Measurements from ENCODE around the gene NUCB1.
"Not testable (repeated sequence)": the region's sequence is repeated elsewhere in the genome, so short reads cannot be mapped to it uniquely, and the experiment has no call there.

Gene NUCB1

DNA sequence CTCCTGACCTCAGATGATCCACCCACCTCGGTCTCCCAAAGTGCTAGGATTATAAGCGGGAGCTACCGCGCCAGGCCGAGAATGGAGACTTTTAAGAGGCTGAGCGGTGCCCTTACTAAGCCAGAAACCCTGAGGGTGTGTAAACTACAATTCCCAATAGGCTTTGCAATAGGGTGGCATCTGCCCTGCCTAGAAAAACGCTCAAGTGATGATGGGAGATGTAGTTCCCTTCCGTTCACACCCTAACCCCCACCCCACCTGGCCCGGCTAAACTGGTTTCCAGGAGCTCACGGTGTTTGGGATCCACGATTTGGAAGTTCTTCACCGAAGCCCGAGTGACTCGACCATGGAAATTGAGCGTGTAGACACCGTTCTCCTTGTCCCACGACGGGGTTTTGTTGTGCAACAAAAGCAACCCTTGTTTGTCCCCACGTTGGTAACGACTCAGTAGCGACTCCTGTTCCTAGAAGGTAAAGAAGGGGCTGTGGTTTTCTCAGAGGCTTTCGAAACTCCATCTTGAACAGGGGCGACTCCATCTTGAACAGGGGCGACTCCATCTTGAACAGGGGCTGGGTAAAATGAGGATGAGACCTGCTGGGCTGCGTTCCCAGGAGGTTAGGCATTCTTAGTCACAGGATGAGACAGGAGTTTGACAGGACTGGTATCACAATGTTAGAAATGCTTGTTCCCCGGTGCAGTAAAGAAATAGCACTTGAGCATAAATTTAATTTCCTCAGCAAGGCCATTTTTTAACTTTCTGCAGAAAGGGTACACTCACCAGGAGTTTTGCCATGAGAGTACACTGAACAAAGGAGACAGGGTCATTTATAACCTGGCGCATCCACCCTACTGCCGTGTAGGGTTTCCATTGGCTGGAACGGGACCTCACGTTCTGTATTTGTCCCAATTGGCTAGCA lies 18.1 kb upstream of the NUCB1 start:
- TF ChIP-seq ZNF274 (IDR thresholded peaks at IDR 0.05; ENCODE audit: low read depth, low read length) = no peak
- no peak overlapping the region for H3K4me3 ChIP-seq (ENCODE audit: low read length)

DNA sequence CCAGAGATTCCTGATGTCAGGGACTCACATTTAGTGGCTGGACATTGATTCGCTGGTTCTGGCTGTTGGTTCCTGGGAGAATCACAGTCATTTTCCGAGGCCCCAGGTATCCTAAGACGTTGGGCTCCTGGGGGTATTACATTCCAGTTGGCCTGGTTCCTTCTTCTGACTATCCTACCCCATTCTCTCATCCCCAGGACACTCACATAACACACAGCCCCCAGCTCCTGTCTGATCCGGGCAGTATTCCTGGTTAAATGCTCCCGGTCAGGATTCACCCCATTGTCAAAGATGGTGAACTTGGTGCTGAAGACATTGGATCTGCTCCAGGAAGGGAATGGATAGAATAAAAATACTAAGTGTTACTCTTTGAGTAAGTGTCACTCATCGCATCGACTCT lies 16.4 kb upstream of the NUCB1 start:
- H3K4me3 ChIP-seq (ENCODE audit: low read length) = no peak overlapping the region
- no peak for TF ChIP-seq ZNF274 (IDR thresholded peaks at IDR 0.05; ENCODE audit: low read depth, low read length)

DNA sequence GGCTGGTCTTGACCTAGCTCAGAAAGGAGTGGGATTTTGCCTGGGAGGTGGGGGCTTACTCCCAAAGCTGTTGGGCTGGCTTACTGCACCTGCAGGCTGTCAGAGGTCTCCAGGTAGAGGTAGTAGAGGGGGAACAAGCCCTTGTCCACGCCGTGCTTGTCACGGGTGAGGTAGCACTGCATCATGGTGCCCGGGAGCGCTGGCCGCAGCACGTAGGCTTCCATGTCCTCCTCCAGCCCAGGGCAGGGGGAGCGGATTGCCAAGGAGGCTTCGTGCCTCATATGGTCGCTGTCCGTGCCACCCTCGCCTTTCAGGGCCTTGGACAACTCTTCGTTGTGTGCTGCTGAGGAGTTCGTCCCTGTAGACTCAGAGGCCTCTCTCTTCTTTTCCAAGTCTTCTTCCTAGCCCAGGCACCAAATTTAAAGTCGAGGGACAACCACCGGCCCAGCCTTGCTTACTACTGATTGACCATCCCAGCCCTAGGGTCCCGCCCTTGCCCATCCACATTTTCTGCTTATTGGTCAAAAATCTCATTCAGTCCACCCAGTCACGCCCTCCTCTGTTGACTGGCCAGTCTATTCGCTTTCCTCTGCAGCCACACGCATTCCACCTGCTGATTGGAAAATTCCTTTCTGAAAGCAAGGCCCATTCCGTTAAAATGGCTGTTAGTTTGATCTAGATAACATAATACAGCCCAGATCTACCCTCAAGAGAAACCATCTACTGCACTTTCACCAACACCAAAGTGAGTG lies 12.1 kb upstream of the NUCB1 start:
- H3K4me3 ChIP-seq (ENCODE audit: low read length) = no peak overlapping the region
- TF ChIP-seq ZNF274 (IDR thresholded peaks at IDR 0.05; ENCODE audit: low read depth, low read length) = no peak

DNA sequence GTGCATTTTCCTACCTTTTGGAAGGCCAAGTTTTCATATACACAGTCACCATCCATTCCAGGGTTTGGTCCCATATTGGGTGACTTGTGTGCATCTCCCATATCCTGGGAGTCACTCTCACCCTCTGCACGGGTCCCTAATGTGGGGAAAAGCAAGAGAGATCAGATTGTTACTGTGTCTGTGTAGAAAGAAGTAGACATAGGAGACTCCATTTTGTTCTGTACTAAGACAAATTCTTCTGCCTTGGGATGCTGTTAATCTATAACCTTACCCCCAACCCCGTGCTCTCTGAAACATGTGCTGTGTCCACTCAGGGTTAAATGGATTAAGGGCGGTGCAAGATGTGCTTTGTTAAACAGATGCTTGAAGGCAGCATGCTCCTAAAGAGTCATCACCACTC lies 10.6 kb upstream of the NUCB1 start:
- H3K4me3 ChIP-seq (ENCODE audit: low read length) = not testable (repeated sequence)

DNA sequence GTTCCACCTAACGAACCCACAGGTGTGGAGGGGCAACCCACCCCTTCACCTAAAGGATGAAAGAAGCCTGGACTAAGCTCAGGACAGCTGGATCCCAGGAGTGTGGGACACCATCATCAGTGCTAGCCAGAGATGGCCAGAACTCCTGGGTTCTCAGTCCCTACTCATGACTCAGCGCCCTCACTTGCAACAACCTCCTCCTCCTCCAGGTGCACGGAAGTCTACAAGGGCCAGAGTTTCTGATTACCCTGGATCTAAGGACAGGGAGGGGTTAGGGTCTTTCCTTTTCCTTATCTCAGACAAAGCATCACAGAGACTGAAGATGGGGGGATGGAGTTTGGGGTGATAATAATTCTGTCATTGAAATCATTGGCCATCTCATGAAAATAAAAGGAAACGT lies 9.6 kb upstream of the NUCB1 start:
- H3K4me3 ChIP-seq (ENCODE audit: low read length) = no peak overlapping the region
- no peak for TF ChIP-seq ZNF274 (IDR thresholded peaks at IDR 0.05; ENCODE audit: low read depth, low read length)

DNA sequence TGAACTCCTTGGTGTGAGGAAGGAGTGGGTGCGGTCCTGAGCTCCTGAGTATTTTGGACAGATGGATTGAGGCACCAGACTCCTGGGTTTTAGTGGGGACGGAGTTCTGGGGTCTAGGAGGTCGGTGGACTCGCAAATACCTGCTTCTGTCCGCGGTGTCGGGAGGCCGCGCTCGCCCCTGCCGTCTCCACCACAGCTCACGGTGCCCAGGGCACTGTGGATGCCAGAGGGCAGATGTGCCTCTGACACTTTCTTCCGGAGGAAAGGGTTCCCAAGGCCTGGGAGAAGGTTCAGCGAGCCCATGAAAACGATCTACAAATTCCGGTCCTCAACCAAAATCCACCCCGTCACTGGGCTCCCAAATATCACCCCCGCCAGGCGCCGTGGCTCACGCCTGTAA lies 4.9 kb upstream of the NUCB1 start:
- no peak overlapping the region for H3K4me3 ChIP-seq (ENCODE audit: low read length)
- no peak for TF ChIP-seq ZNF274 (IDR thresholded peaks at IDR 0.05; ENCODE audit: low read depth, low read length)

DNA sequence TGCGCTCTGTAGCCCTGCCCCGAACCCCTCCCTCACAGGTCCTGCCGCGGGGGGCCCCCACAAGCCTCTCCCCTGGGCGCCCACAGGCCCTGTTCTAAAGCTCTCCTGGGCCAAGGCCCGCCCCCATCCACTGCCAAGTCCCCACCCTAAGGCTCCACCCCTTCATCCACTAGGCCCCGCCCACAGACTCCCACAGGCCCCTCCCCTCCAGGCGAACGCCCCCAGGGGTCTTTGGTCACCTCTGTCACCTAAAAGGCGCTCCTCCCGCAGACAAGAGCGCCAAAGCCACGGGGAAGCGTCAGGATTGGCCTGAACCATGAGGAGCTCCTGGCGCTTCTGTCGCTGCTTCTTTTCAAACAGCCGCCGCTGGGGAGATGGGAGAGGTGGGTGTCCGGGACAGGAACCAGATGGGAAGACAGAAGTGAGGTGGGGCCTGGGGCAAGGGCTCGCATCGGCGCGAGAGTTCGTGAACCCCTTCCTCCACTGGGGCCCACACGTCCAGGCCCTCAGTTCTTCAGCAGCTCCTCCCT lies 3.9 kb upstream of the NUCB1 start:
- H3K4me3 ChIP-seq (ENCODE audit: low read length) = no peak overlapping the region
- TF ChIP-seq ZNF274 (IDR thresholded peaks at IDR 0.05; ENCODE audit: low read depth, low read length) = no peak

DNA sequence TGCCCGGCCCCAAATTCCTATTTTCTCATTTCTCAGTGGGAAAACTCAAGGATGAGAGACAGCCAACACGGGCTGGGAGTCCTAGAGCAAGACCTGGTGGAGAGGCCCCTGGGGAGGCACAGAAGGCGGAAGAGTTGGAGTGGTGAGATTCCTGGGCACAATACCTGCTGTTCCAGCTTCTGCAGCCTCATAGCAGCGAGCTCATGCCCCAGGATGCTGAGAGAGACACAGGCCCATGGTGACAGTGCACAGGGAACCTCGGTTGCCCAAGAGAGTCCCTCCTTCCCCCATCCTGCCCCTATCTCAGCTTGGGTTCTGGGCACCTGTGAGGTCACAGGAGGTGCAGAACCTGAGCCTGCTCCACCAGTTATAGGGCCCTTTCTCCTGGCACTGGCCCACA lies 2.9 kb upstream of the NUCB1 start:
- no peak overlapping the region for H3K4me3 ChIP-seq (ENCODE audit: low read length)
- TF ChIP-seq ZNF274 (IDR thresholded peaks at IDR 0.05; ENCODE audit: low read depth, low read length) = no peak

DNA sequence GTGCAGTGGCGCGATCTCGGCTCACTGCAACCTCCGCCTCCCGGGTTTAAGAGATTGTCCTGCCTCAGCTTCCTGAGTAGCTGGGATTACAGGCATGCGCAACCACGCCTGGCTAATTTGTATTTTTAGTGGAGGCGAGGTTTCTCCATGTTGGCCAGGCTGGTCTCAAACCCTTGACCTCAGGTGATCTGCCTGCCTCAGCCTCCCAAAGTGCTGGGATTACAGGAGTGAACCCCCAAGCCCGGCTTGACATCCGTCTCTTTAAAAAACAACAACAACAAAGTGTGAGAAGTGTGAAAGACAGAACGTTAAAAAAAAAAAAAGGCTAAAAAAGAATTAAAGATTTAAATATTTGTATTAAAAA lies 744 bp upstream of the NUCB1 start:
- not testable (repeated sequence) for H3K4me3 ChIP-seq (ENCODE audit: low read length)

DNA sequence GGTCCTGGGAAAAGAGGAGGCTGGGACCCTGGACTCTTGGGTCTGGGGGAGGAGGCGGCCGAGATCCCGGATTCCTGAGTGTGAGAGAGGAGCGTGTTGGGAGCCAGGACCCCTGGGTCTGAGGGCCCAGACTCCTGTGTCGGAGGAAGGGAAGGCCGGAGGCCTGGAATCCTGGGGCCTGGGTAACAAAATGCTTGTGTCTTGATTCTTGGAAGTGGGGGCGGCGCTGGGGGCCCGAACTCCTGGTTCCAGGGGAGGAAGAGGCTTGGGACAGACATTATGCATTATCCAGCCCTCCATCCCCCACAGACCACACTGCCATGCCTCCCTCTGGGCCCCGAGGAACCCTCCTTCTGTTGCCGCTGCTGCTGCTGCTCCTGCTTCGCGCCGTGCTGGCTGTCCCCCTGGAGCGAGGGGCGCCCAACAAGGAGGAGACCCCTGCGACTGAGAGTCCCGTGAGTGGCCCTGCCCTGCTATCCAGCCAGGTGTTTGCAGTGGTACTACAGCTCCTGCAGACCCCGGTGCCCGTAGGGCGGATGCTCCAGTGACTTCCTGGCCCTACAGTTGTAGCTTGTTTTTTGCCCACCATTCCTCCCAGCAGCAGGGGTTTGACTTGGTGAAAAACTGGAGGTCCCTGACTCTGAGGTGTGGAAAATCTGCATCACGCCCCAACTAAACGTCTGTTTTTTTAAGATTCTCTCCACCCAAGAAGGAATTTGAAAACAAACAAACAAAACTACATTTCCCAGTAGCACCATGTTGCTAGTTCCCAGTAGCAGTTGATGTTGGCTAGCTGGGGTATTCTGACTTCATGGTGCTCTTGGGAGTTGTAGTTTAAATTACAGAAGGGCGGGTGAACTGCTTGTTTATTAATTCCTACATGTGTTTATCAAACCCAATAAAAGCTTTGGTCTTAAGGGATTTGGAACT lies 630 bp downstream of the NUCB1 start:
- peak overlapping the region; percentile 82 for H3K4me3 ChIP-seq (ENCODE audit: low read length)
- no peak for TF ChIP-seq ZNF274 (IDR thresholded peaks at IDR 0.05; ENCODE audit: low read depth, low read length)

DNA sequence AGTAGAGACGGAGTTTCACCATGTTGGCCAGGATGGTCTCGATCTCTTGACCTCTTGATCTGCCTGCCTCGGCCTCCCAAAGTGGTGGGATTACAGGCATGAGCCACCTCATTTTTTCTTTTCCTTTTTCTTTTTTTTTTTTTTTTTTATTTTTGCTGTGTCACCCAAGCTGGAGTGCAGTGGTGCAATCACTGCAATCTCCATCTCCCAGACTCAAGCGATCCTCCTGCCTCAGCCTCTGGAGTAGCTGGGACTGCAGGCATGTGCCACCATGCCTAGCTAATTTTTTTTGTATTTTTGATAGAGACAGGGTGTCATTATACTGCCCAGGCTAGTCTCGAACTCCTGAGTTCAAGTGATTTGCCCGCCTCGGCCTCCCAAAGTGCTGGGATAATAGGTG lies 2.2 kb downstream of the NUCB1 start:
- H3K4me3 ChIP-seq (ENCODE audit: low read length) = not testable (repeated sequence)

DNA sequence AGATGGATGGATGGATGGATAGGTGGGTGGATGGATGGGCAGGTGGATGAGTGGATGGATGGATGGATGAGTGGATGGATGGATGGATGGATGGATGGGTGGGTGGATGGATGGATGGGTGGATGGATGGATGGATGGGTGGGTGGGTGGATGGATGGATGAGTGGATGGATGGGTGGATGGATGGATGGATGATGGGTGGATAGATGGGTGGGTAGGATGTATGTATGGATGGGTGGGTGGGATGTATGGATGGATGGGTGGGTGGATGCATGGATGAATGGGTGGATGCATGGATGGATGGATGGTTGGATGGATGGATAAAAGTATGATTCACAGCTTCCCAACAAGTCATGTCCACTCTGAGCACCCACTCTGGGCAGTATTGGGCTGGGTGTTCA lies 3.7 kb downstream of the NUCB1 start:
- H3K4me3 ChIP-seq (ENCODE audit: low read length) = not testable (repeated sequence)

DNA sequence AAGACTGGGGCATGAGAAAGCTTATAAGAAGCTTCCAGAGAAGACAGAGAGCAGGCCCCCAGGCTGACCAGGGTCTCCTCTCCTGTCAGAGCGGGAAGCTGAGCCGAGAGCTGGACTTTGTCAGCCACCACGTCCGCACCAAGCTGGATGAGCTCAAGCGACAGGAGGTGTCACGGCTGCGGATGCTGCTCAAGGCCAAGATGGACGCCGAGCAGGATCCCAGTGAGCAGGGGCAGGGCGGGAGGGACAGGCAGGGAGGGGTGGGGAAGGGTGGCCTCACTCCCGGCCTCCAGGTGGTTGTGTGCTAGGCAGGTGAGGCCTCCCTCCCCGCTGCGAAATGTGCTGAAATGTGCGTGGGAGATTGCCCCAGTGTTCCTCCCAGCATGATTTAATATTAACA lies 5.6 kb downstream of the NUCB1 start:
- H3K4me3 ChIP-seq (ENCODE audit: low read length) = no peak overlapping the region
- TF ChIP-seq ZNF274 (IDR thresholded peaks at IDR 0.05; ENCODE audit: low read depth, low read length) = no peak

DNA sequence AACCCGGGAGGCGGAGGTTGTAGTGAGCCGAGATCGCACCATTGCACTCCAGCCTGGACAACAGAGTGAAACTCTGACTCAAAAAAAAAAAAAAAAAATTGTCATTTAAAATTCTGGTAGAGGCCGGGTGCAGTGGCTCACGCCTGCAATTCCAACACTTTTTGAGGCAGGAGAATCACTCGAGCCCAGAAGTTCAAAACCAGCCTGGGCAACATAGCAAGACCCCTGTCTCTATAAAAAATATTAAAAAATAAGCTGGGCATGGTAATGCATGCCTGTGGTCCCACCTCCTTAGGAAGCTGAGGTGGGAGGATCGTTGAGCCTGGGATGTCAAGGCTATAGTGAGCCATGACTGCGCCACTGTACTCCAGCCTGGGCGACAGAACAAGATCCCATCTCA lies 6.2 kb downstream of the NUCB1 start:
- no peak overlapping the region for H3K4me3 ChIP-seq (ENCODE audit: low read length)
- no peak for TF ChIP-seq ZNF274 (IDR thresholded peaks at IDR 0.05; ENCODE audit: low read depth, low read length)

All from GM08714 (cell line).